Measurements from ENCODE around the gene CHRNA5.

Gene CHRNA5

GRCh38 chr15:78615151-78615589 lies 49.9 kb downstream of the CHRNA5 start:
- H3K36me3 Mint-ChIP-seq (ENCODE audit: low read depth): no peaks in the 10 kb centered on the region
- H3K27ac Mint-ChIP-seq: no peak overlapping the region
- no peak overlapping the region for H3K4me3 Mint-ChIP-seq
- TF ChIP-seq, protein P1, sequence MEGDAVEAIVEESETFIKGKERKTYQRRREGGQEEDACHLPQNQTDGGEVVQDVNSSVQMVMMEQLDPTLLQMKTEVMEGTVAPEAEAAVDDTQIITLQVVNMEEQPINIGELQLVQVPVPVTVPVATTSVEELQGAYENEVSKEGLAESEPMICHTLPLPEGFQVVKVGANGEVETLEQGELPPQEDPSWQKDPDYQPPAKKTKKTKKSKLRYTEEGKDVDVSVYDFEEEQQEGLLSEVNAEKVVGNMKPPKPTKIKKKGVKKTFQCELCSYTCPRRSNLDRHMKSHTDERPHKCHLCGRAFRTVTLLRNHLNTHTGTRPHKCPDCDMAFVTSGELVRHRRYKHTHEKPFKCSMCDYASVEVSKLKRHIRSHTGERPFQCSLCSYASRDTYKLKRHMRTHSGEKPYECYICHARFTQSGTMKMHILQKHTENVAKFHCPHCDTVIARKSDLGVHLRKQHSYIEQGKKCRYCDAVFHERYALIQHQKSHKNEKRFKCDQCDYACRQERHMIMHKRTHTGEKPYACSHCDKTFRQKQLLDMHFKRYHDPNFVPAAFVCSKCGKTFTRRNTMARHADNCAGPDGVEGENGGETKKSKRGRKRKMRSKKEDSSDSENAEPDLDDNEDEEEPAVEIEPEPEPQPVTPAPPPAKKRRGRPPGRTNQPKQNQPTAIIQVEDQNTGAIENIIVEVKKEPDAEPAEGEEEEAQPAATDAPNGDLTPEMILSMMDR (IDR thresholded peaks at IDR 0.05; ENCODE audit: unreplicated experiment in 3 of 3): no peak
- peaks cover 16% of the 10 kb centered on the region for H3K4me1 Mint-ChIP-seq
- H3K9me3 Mint-ChIP-seq: peaks cover 1% of the 10 kb centered on the region
- H3K27me3 Mint-ChIP-seq (ENCODE audit: low read depth): peaks cover 35% of the 10 kb centered on the region

GRCh38 chr15:78616506-78616905 lies 51.2 kb downstream of the CHRNA5 start:
- no peak overlapping the region for H3K27ac Mint-ChIP-seq
- peaks cover 16% of the 10 kb centered on the region for H3K4me1 Mint-ChIP-seq
- no peak overlapping the region for H3K4me3 Mint-ChIP-seq
- TF ChIP-seq, protein P1 (IDR thresholded peaks at IDR 0.05; ENCODE audit: unreplicated experiment in 3 of 3): no peak
- H3K27me3 Mint-ChIP-seq (ENCODE audit: low read depth): peaks cover 41% of the 10 kb centered on the region
- no peaks in the 10 kb centered on the region for H3K9me3 Mint-ChIP-seq
- no peaks in the 10 kb centered on the region for H3K36me3 Mint-ChIP-seq (ENCODE audit: low read depth)

GRCh38 chr15:78617076-78617475 lies 51.8 kb downstream of the CHRNA5 start:
- H3K36me3 Mint-ChIP-seq (ENCODE audit: low read depth): no peaks in the 10 kb centered on the region
- peaks cover 47% of the 10 kb centered on the region for H3K27me3 Mint-ChIP-seq (ENCODE audit: low read depth)
- H3K27ac Mint-ChIP-seq: no peak overlapping the region
- H3K9me3 Mint-ChIP-seq: no peaks in the 10 kb centered on the region
- TF ChIP-seq, protein P1 (IDR thresholded peaks at IDR 0.05; ENCODE audit: unreplicated experiment in 3 of 3): no peak
- no peak overlapping the region for H3K4me3 Mint-ChIP-seq
- peaks cover 16% of the 10 kb centered on the region for H3K4me1 Mint-ChIP-seq

- peaks cover 16% of the 10 kb centered on the region for H3K4me1 Mint-ChIP-seq
- H3K27ac Mint-ChIP-seq: no peak overlapping the region
- H3K27me3 Mint-ChIP-seq (ENCODE audit: low read depth): peaks cover 51% of the 10 kb centered on the region
- H3K4me3 Mint-ChIP-seq: no peak overlapping the region
- H3K36me3 Mint-ChIP-seq (ENCODE audit: low read depth): no peaks in the 10 kb centered on the region
- no peaks in the 10 kb centered on the region for H3K9me3 Mint-ChIP-seq
- TF ChIP-seq, protein P1 (IDR thresholded peaks at IDR 0.05; ENCODE audit: unreplicated experiment in 3 of 3): no peak
These were observed 52.2 kb downstream of the CHRNA5 start for GRCh38 chr15:78617516-78617915.

- H3K36me3 Mint-ChIP-seq (ENCODE audit: low read depth): no peaks in the 10 kb centered on the region
- peaks cover 16% of the 10 kb centered on the region for H3K4me1 Mint-ChIP-seq
- peaks cover 57% of the 10 kb centered on the region for H3K27me3 Mint-ChIP-seq (ENCODE audit: low read depth)
- TF ChIP-seq, protein P1 (IDR thresholded peaks at IDR 0.05; ENCODE audit: unreplicated experiment in 3 of 3): no peak
- no peak overlapping the region for H3K27ac Mint-ChIP-seq
- no peaks in the 10 kb centered on the region for H3K9me3 Mint-ChIP-seq
- no peak overlapping the region for H3K4me3 Mint-ChIP-seq
These were observed 52.7 kb downstream of the CHRNA5 start for GRCh38 chr15:78618064-78618463.

GRCh38 chr15:78618490-78618934 lies 53.2 kb downstream of the CHRNA5 start:
- peak overlapping the region; percentile 71 to 80 (median 77) for H3K4me3 Mint-ChIP-seq
- H3K27me3 Mint-ChIP-seq (ENCODE audit: low read depth): peaks cover 61% of the 10 kb centered on the region
- H3K36me3 Mint-ChIP-seq (ENCODE audit: low read depth): no peaks in the 10 kb centered on the region
- H3K27ac Mint-ChIP-seq: peak overlapping the region in 1 of 3 experiments; percentile 11
- no peaks in the 10 kb centered on the region for H3K9me3 Mint-ChIP-seq
- TF ChIP-seq, protein P1 (IDR thresholded peaks at IDR 0.05; ENCODE audit: unreplicated experiment in 3 of 3): peak; percentile 84 to 87 (median 86)
- H3K4me1 Mint-ChIP-seq: peaks cover 16% of the 10 kb centered on the region
